ENCODE data around the gene GNG8. TPM values are rescaled to one million over a fixed set of nuclear protein-coding genes. Genes with fewer than 3 reads are reported as not detected.

Gene GNG8
- total RNA-seq, 1 experiment from 2014 or later: not detected

GRCh38 chr19:46624958-46625661 lies 10.9 kb downstream of the GNG8 start, which contains the start of gene PTGIR:
TSS of gene PTGIR (minus strand) at chr19:46625089. CDS start at chr19:46624225, 864 bp downstream.
- H4K91ac ChIP-seq (ENCODE audit: insufficient read length, low read depth, low read length): no peak within 1 kb of the TSS
- no peaks in the 10 kb centered on the region for H3K9me3 ChIP-seq (ENCODE audit: control insufficient read depth, low read depth, low read length)
- no peak within 1 kb of the TSS for H3K4me2 ChIP-seq (ENCODE audit: insufficient read depth, insufficient read length, low read length)
- H3K4me3 Mint-ChIP-seq: no peak within 1 kb of the TSS; a peak in 2 of 5 replicates
- peak within 1 kb of the TSS in 2 of 3 experiments; percentile 64 to 66; a peak in 3 of 7 replicates for H3K27ac Mint-ChIP-seq
- no peaks in the 10 kb centered on the region for H3K79me1 ChIP-seq (ENCODE audit: insufficient read depth, low read depth, low read length, poor library complexity, severe bottlenecking)
- no peaks in the 10 kb centered on the region for H3K36me3 Mint-ChIP-seq (ENCODE audit: insufficient read depth in 1 of 3, low read depth in 3 of 3)
- H3K18ac ChIP-seq (ENCODE audit: insufficient read length, low read depth, low read length): no peak within 1 kb of the TSS
- H2AK5ac ChIP-seq (ENCODE audit: insufficient read length, low read length): no peak within 1 kb of the TSS
- H3T11ph ChIP-seq (ENCODE audit: low read length): no peak within 1 kb of the TSS
- H2BK12ac ChIP-seq (ENCODE audit: insufficient read length, low read depth, low read length): no peak within 1 kb of the TSS
- H4K20me1 ChIP-seq (ENCODE audit: control insufficient read depth, insufficient read depth, insufficient read length): no peaks in the 10 kb centered on the region
- no peak for TF ChIP-seq CTCF (conservative IDR thresholded peaks at IDR 0.05)
- H3K56ac ChIP-seq (ENCODE audit: insufficient read length, low read depth, low read length): no peak within 1 kb of the TSS
- no peaks in the 10 kb centered on the region for H3K23me2 ChIP-seq (ENCODE audit: insufficient read length, low read depth, low read length, poor library complexity, severe bottlenecking)
- H3K27ac ChIP-seq (ENCODE audit: insufficient read length, low read depth, low read length): no peak within 1 kb of the TSS
- no peak within 1 kb of the TSS for H3K9ac ChIP-seq (ENCODE audit: extremely low read depth, insufficient read length, low read length)
- DNase-seq: no peak
- no peaks in the 10 kb centered on the region; a peak in 2 of 5 replicates for H3K9me3 Mint-ChIP-seq
- no CpG with 5 or more reads among the region's 13 CpGs for WGBS (ENCODE audit: extremely low coverage, insufficient read length, low lambda C conversion rate)
- H3K14ac ChIP-seq (ENCODE audit: insufficient read depth, low read length): no peak within 1 kb of the TSS
- H2AFZ ChIP-seq (ENCODE audit: low read length): no peak within 1 kb of the TSS
- H3K27me3 Mint-ChIP-seq (ENCODE audit: low read depth): peaks cover 10% of the 10 kb centered on the region
- no peaks in the 10 kb centered on the region for H3K4me1 ChIP-seq (ENCODE audit: insufficient read depth, low read length)
- no peak within 1 kb of the TSS for H2BK15ac ChIP-seq (ENCODE audit: low read depth, low read length)
- H2BK120ac ChIP-seq (ENCODE audit: low read depth, low read length, poor library complexity, severe bottlenecking): no peak within 1 kb of the TSS
- no peak within 1 kb of the TSS for H4K5ac ChIP-seq (ENCODE audit: insufficient read length, low read depth, low read length)
- no peak within 1 kb of the TSS for H3K4ac ChIP-seq (ENCODE audit: low read depth, low read length)
- no peak within 1 kb of the TSS for H3K23ac ChIP-seq (ENCODE audit: insufficient read length, low read depth, low read length)
- no peak within 1 kb of the TSS for H2BK5ac ChIP-seq (ENCODE audit: insufficient read length, low read length)
- H3K27me3 ChIP-seq (ENCODE audit: insufficient read depth, low read length): no peaks in the 10 kb centered on the region
- H2BK20ac ChIP-seq (ENCODE audit: low read depth, low read length, poor library complexity, severe bottlenecking): no peak within 1 kb of the TSS
- no peak within 1 kb of the TSS for H4K8ac ChIP-seq (replicated peaks; ENCODE audit: insufficient read length, low read depth, low read length)
- peaks cover 3 to 23% of the 10 kb centered on the region in 2 experiments for H3K4me1 Mint-ChIP-seq
- no peaks in the 10 kb centered on the region for H3K79me2 ChIP-seq (ENCODE audit: insufficient read depth, low read length)
